Activated naive CD8-positive, alpha-beta T cell (primary cell): ENCODE data around the gene CTDSP1.

ENCODE experiments used
- H3K27ac Mint-ChIP-seq: one replicate; pipeline ENCODE4 v1.8.0; 2021; ENCODE audit warnings: mixed read lengths
- H3K27me3 Mint-ChIP-seq: one replicate; pipeline ENCODE4 v1.8.0; 2021; ENCODE audit warnings: mixed read lengths
- H3K36me3 Mint-ChIP-seq: one replicate; pipeline ENCODE4 v1.8.0; 2021; ENCODE audit warnings: mixed read lengths
- H3K4me1 Mint-ChIP-seq: one replicate; pipeline ENCODE4 v1.8.0; 2021; ENCODE audit warnings: low read depth, mixed read lengths
- H3K4me3 Mint-ChIP-seq: one replicate; pipeline ENCODE4 v1.8.0; 2021; ENCODE audit warnings: mild to moderate bottlenecking, mixed read lengths
- H3K9me3 Mint-ChIP-seq: one replicate; pipeline ENCODE4 v1.8.0; 2021; ENCODE audit warnings: low read depth, mixed read lengths

CTDSP1 gene

GRCh38 chr2:218444692-218445357, 45.2 kb downstream of the CTDSP1 start:
- Mint-ChIP-seq H3K27me3 (no peaks in the 10 kb centered on the region), H3K27ac (no peak overlapping the region), H3K36me3 (peaks cover 2% of the 10 kb centered on the region), H3K9me3 (no peaks in the 10 kb centered on the region), H3K4me1 (no peaks in the 10 kb centered on the region), H3K4me3 (no peak overlapping the region)

- Mint-ChIP-seq H3K4me3 (no peak overlapping the region), H3K27ac (no peak overlapping the region), H3K36me3 (peaks cover 2% of the 10 kb centered on the region), H3K4me1 (no peaks in the 10 kb centered on the region), H3K9me3 (no peaks in the 10 kb centered on the region), H3K27me3 (no peaks in the 10 kb centered on the region)
Observed at GRCh38 chr2:218445602-218446001, 45.9 kb downstream of the CTDSP1 start.

GRCh38 chr2:218446547-218446946, 46.9 kb downstream of the CTDSP1 start:
- H3K9me3 Mint-ChIP-seq: no peaks in the 10 kb centered on the region
- H3K4me1 Mint-ChIP-seq: no peaks in the 10 kb centered on the region
- no peak overlapping the region for H3K27ac Mint-ChIP-seq
- H3K36me3 Mint-ChIP-seq: no peaks in the 10 kb centered on the region
- no peak overlapping the region for H3K4me3 Mint-ChIP-seq
- H3K27me3 Mint-ChIP-seq: no peaks in the 10 kb centered on the region

- Mint-ChIP-seq H3K4me1 (no peaks in the 10 kb centered on the region), H3K9me3 (no peaks in the 10 kb centered on the region), H3K27me3 (no peaks in the 10 kb centered on the region), H3K4me3 (no peak overlapping the region), H3K27ac (no peak overlapping the region), H3K36me3 (no peaks in the 10 kb centered on the region)
Observed at GRCh38 chr2:218447072-218447471, 47.4 kb downstream of the CTDSP1 start.

GRCh38 chr2:218448934-218449333, 49.3 kb downstream of the CTDSP1 start:
- Mint-ChIP-seq H3K27me3 (no peaks in the 10 kb centered on the region), H3K4me1 (no peaks in the 10 kb centered on the region), H3K36me3 (peaks cover 4% of the 10 kb centered on the region), H3K4me3 (no peak overlapping the region), H3K9me3 (no peaks in the 10 kb centered on the region), H3K27ac (no peak overlapping the region)

GRCh38 chr2:218452079-218452478, 52.4 kb downstream of the CTDSP1 start:
- Mint-ChIP-seq H3K4me3 (no peak overlapping the region), H3K36me3 (peaks cover 22% of the 10 kb centered on the region), H3K27me3 (no peaks in the 10 kb centered on the region), H3K27ac (no peak overlapping the region), H3K4me1 (no peaks in the 10 kb centered on the region), H3K9me3 (peaks cover 9% of the 10 kb centered on the region)
